DMS 273 (cell line): ENCODE measurements around the gene CD36.

ENCODE experiments used
- DNase-seq: peaks from one replicate; lab custom pipeline; 2025; ENCODE audit not compliant: unreplicated experiment; lab: John Stamatoyannopoulos, UW

The CD36 gene

DNA sequence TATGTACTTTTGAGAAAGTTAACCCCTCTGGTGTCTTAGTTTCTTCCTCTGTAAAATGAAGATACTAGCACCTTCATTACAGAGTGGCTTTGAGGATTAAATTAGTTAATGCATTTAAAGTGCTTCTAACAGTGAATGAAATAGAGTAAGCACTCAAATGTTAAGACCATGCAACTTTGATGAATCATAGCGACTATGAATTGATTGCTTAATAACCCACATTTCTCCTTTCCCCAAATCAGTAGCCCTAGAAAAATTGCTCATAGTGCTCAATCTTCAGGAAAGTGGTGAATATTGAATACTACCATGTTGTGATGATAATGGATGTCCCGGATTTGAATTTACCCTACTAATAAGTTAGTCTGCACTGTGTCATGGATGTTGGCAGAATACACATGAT, 48.1 kb downstream of the CD36 start:
- DNase-seq, result no peak

DNA sequence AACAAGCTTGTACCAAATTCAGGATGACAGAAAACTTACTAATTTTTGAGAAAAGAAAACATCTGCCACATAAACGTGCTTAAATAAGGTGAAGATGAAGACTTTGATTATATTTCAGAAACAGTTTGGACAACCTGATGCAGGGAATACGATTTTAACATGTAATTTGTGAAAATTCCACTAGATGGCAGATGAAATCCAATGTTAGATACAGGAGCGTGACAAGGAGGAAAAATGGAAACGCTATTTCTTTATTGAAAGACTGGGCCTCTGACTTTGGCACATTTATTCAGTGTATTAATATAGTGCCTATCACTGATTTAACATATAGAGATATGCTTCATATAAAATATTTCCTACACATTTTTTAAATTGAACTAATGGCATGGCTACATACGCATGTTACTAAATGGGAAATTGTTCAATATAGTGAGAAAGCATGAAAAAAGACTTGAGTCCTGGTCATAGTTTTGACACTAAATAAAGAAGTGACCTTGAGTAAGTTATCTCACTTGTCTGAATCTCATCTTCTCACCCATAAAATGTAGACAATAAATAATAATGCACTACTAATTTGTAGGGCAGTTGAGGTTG, 60.7 kb downstream of the CD36 start:
- peak; percentile 87 for DNase-seq

DNA sequence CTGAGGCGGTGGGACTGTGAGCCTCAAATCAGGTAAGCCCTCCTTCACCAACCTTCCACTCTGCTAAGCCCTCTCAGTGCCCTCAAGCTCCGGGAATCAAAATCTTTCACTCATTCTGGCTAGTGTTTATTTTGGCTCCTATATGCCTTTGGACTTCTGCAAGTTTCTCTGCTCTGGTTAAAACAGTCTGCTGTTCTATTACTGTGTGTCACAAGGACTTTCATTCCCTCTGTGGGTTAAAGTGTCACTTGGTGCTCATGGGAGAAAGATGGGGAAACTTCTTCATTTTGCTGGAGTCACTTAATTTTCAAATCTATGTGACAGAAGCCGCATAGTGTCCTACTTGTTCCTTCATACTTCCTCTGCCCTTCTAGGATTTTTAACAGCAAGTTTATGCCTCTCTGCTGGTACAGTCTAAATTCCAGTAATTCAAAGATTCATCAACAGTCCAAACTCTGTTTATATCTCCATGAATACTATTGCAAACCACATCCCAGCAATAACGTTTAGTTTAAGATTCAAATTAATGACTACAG, 61.3 kb downstream of the CD36 start:
- no peak for DNase-seq

GRCh38 chr7:80703272-80703671, 64.8 kb downstream of the CD36 start:
- DNase-seq, result no peak

GRCh38 chr7:80705130-80705781, 66.8 kb downstream of the CD36 start:
- DNase-seq, result no peak

DNA sequence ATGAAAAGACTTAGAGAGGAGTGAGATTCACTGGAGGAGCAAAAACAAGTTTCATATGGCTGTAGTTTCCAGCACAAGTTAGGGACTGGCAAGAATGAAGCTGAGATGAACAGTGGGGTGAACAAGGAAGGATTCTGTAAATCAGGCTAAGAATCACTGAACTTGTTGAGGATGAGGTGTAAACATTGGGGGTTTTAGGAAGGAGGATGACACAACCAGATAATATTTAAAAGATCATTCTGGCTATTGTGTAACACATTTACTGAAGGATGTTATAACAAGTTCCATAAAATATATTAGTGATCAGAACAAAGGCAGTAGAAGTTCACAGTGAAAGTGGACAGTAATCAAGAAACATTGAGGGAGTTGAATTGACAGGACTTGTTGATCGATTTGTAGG, 68.9 kb downstream of the CD36 start:
- DNase-seq, result no peak

GRCh38 chr7:80708123-80708522, 69.7 kb downstream of the CD36 start:
- no peak for DNase-seq

DNA sequence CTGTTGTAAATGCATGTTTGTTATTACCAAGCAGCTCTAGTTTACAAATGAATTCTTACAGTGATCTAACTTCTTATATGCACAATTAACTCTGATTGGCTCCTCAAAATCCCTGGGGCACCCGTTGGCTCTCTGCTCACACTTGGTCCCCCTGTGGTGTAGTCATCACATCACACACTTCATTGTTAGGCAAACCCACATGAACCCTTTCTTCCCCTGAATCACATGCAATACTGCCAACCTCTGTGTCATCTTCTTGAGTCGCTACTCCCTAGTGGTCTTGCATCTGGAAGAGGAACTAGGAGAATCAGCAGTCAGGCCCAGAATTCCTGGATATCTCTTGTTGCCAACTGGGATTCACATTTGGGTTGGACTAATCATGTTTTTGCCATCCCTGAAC, 73.1 kb downstream of the CD36 start:
- DNase-seq, result no peak

DNA sequence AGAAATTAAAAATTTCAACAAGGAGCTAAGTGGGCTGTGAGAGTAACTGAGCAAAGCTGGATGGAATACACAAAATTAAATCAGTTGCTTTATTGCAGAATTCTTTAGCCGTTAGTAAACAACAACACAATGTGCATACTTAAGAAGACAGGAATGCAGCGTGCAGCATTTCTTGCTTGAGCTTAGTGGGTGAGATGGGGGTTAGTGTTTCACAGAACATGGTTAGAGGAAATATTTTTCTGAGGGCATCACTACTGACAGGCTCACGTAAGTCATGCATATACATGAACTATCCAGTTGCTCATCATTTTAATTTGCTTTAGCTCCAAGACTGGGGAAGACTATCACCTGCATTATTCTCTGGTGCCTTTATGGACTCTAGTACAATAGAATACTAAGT, 80.8 kb downstream of the CD36 start:
- no peak for DNase-seq

GRCh38 chr7:80720146-80720545, 81.7 kb downstream of the CD36 start:
- DNase-seq, result no peak

DNA sequence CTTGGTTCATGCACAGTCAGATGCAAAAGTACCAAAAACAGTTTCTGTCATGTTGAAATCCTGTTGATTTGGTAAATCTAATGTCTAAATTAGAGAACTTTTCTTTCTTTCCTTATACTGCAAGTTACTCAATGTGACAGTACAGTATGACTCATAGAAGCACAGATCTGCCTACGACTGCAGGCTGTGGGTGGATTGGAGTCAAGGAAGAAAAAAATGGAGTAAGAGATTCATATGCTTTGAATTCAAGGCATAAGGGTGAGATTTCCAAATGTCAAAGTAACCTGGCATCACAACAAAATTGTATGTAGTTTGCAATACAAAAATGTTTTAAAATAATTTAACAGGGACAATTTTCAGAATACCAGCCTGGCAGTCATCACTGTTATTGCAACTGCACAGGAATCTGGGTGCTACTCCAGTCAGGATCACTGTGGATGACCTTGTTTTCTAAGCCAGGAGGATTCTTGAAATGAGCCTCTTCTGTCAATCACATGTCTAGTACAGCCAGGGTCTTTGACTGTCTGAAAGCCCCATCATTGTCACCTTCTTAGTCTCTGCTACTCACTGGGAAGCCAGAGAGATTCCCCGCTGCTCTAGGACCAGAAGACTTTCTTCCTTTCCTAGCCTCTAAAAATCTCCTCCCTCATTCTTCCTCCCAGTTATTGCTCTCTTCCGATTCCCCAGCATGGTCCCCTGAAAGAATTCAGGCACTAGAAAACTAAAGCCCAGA, 83.6 kb downstream of the CD36 start:
- no peak for DNase-seq

DNA sequence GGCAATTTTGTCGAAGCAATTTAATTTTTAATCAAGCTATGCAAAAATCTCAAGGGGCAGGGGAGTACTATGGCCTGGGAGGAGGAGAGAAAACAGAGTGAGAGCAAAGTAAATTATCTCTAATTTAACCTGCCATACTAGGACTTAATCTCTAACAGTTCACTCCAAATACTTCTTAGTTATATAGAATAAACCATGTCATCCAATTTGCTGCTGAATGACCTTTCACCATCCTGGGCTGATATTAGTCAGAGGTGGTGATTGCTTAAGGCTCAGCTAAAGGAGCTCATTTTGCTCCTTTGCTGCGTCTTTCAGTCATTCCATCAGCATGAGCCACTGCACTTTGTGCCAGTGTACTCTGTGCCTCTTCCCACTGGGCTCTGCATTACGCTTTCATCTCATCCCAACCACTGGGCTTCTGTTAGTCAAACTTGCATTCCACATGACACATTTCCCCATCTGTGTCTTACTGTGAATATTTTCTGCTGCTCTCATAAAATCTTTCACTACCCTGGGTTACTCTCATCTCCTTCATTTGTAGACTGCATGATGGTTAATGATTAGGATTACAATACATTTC, 84.3 kb downstream of the CD36 start:
- no peak for DNase-seq

- no peak for DNase-seq
Observed at GRCh38 chr7:80724249-80724871, 85.9 kb downstream of the CD36 start.

DNA sequence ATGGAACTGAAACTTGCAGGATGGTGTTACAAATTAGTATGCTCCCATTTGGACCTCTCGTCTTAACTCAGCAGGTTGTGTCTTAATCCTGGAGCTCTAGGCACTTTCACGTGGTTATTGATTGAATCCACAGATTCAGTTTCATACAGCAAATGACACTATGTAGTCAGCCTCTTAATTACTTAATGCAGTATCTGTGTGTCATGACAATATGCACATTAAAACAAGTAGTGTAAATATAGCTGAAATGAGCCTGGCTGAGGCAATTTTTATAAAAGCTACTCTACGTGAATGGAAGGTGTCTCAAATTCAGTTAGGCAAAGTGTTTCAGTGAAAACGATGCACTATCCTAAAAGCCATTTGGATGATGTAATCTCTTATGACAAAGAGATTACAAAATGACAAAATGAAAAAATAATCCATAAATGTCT, 86.8 kb downstream of the CD36 start:
- no peak for DNase-seq
